A549 treated with Hydrocortisone at 1 μM for 4 hours (cell line): ENCODE results near the gene OR5AN1. TPM values are rescaled to one million over a fixed set of nuclear protein-coding genes. Genes with fewer than 3 reads are reported as not detected.

Experiments
- total RNA-seq: library from RNA; stranded (reverse); fragments of 200-300 nt; extraction: Qiagen RNA extraction; gene quantifications from 5 replicates; pipeline ENCODE4 v1.2.3, GENCODE V29; 2022

OR5AN1 gene, protein sequence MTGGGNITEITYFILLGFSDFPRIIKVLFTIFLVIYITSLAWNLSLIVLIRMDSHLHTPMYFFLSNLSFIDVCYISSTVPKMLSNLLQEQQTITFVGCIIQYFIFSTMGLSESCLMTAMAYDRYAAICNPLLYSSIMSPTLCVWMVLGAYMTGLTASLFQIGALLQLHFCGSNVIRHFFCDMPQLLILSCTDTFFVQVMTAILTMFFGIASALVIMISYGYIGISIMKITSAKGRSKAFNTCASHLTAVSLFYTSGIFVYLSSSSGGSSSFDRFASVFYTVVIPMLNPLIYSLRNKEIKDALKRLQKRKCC
- not detected in 5 replicates for total RNA-seq

DNA sequence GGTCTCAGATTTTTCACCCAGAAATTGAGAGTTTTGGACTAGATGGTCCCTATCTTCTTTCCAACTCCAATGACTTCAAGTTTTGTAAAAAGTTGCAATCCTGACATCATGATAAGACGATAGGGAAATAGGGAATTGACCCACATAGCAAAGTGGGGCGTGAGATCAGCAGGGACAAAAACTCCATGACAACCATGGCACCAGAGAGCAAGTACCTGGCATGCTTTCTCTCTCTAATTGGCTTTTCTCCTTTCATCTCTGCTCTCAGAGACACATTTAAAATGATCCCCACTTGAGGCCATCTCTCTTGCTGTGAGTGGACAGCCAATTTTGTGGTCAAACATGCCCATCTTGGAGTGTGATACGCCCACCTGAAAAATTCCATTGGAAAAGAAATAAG lies at the start of gene OR5AN1:
Gene OR5AN1, plus strand, starts transcription at position 301 of the 400 bp plus-strand sequence. CDS start 5,564 bp downstream, outside the sequence.

Other genes starting within 250 kb of the OR5AN1 start
- gene FAM111A, start 216.0 kb upstream of the OR5AN1 start, total RNA-seq = 8.0 to 10.8 TPM (median 8.5 TPM) in 5 replicates
- gene DTX4, start 186.8 kb upstream of the OR5AN1 start, total RNA-seq = 3.9 to 4.9 TPM (median 4.0 TPM) in 5 replicates
- not detected in 5 replicates for gene MPEG1, start 146.0 kb upstream of the OR5AN1 start, total RNA-seq
- not detected in 5 replicates for gene OR5A2, start 67.5 kb downstream of the OR5AN1 start, total RNA-seq
- not detected in 5 replicates for gene OR5A1, start 77.6 kb downstream of the OR5AN1 start, total RNA-seq
- not detected in 5 replicates for gene OR4D6, start 98.1 kb downstream of the OR5AN1 start, total RNA-seq
- not detected in 5 replicates for gene OR4D10, start 114.4 kb downstream of the OR5AN1 start, total RNA-seq
- not detected in 5 replicates for gene OR4D11, start 144.7 kb downstream of the OR5AN1 start, total RNA-seq
- not detected in 5 replicates for gene OR4D9, start 152.6 kb downstream of the OR5AN1 start, total RNA-seq